ENCODE data around the gene CCN6.
"Not testable (repeated sequence)": the region's sequence is repeated elsewhere in the genome, so short reads cannot be mapped to it uniquely, and the experiment has no call there.

CCN6 gene

GRCh38 chr6:112050429-112050828 lies 3.5 kb upstream of the CCN6 start:
- no peak for DNase-seq (ENCODE audit: low read depth in 1 of 2, low spot score in 1 of 2)
- Histone ChIP-seq H3K27ac (replicated peaks) (no peak overlapping the region), H3K4me3 (replicated peaks; ENCODE audit: insufficient read depth, low read length) (no peak overlapping the region), H3K27me3 (ENCODE audit: insufficient read depth, poor library complexity, severe bottlenecking) (no peaks in the 10 kb centered on the region)
- TF ChIP-seq CTCF (IDR thresholded peaks at IDR 0.05; ENCODE audit: insufficient read depth, low read length): no peak
- no peak for TF ChIP-seq POLR2AphosphoS5 (IDR thresholded peaks at IDR 0.05; ENCODE audit: low read depth)
- no peak for TF ChIP-seq GABPA (IDR thresholded peaks at IDR 0.05; ENCODE audit: low read depth)

GRCh38 chr6:112051251-112051740 lies 2.6 kb upstream of the CCN6 start:
- not testable (repeated sequence) for H3K27me3 ChIP-seq (ENCODE audit: insufficient read depth, poor library complexity, severe bottlenecking); H3K27ac ChIP-seq (replicated peaks); DNase-seq (ENCODE audit: low read depth in 1 of 2, low spot score in 1 of 2); H3K4me3 ChIP-seq (replicated peaks; ENCODE audit: insufficient read depth, low read length)

- DNase-seq (ENCODE audit: low read depth in 1 of 2, low spot score in 1 of 2): no peak
- no peaks in the 10 kb centered on the region for H3K27me3 ChIP-seq (ENCODE audit: insufficient read depth, poor library complexity, severe bottlenecking)
- H3K27ac ChIP-seq (replicated peaks): no peak overlapping the region
- H3K4me3 ChIP-seq (replicated peaks; ENCODE audit: insufficient read depth, low read length): no peak overlapping the region
- TF ChIP-seq CTCF (IDR thresholded peaks at IDR 0.05; ENCODE audit: insufficient read depth, low read length) (no peak), SPI1 (IDR thresholded peaks at IDR 0.05; ENCODE audit: borderline replicate concordance, low read depth) (no peak), POLR2AphosphoS5 (IDR thresholded peaks at IDR 0.05; ENCODE audit: low read depth) (no peak)
Observed at GRCh38 chr6:112054555-112055190, 769 bp downstream of the CCN6 start.

- TF ChIP-seq POLR2AphosphoS5 (IDR thresholded peaks at IDR 0.05; ENCODE audit: low read depth) (no peak), SPI1 (IDR thresholded peaks at IDR 0.05; ENCODE audit: borderline replicate concordance, low read depth) (peak; percentile 61; the same call in 1 of the 2 replicates)
- Histone ChIP-seq H3K4me3 (replicated peaks; ENCODE audit: insufficient read depth, low read length) (no peak overlapping the region), H3K27me3 (ENCODE audit: insufficient read depth, poor library complexity, severe bottlenecking) (no peaks in the 10 kb centered on the region), H3K27ac (replicated peaks) (no peak overlapping the region)
- peak in 1 of 2 experiments; percentile 19 for DNase-seq (ENCODE audit: low read depth in 1 of 2, low spot score in 1 of 2)
Observed at GRCh38 chr6:112058243-112059032, 4.5 kb downstream of the CCN6 start.

- Histone ChIP-seq H3K4me3 (replicated peaks; ENCODE audit: insufficient read depth, low read length) (no peak overlapping the region), H3K27me3 (ENCODE audit: insufficient read depth, poor library complexity, severe bottlenecking) (no peaks in the 10 kb centered on the region), H3K27ac (replicated peaks) (no peak overlapping the region)
- no peak for DNase-seq (ENCODE audit: low read depth in 1 of 2, low spot score in 1 of 2)
- TF ChIP-seq REST (IDR thresholded peaks at IDR 0.05; ENCODE audit: insufficient replicate concordance, low read depth) (no peak), POLR2AphosphoS5 (IDR thresholded peaks at IDR 0.05; ENCODE audit: low read depth) (no peak), CTCF (IDR thresholded peaks at IDR 0.05; ENCODE audit: insufficient read depth, low read length) (no peak), GABPA (IDR thresholded peaks at IDR 0.05; ENCODE audit: low read depth) (no peak), SPI1 (IDR thresholded peaks at IDR 0.05; ENCODE audit: borderline replicate concordance, low read depth) (no peak)
Observed at GRCh38 chr6:112061605-112062004, 7.7 kb downstream of the CCN6 start.
